ENCODE measurements around the gene THAP5. TPM values are rescaled to one million over a fixed set of nuclear protein-coding genes. Genes with fewer than 3 reads are reported as not detected.

THAP5 gene
- total RNA-seq, 1 experiment from 2014 or later = 18.3 TPM

GRCh38 chr7:108525327-108525984 lies 44.0 kb downstream of the THAP5 start:
- peak overlapping the region; percentile 98 for H3K27ac Mint-ChIP-seq (ENCODE audit: unreplicated experiment)
- H3K9me3 Mint-ChIP-seq (ENCODE audit: low read depth, unreplicated experiment) = no peaks in the 10 kb centered on the region
- TF ChIP-seq, protein P1, sequence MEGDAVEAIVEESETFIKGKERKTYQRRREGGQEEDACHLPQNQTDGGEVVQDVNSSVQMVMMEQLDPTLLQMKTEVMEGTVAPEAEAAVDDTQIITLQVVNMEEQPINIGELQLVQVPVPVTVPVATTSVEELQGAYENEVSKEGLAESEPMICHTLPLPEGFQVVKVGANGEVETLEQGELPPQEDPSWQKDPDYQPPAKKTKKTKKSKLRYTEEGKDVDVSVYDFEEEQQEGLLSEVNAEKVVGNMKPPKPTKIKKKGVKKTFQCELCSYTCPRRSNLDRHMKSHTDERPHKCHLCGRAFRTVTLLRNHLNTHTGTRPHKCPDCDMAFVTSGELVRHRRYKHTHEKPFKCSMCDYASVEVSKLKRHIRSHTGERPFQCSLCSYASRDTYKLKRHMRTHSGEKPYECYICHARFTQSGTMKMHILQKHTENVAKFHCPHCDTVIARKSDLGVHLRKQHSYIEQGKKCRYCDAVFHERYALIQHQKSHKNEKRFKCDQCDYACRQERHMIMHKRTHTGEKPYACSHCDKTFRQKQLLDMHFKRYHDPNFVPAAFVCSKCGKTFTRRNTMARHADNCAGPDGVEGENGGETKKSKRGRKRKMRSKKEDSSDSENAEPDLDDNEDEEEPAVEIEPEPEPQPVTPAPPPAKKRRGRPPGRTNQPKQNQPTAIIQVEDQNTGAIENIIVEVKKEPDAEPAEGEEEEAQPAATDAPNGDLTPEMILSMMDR (IDR thresholded peaks at IDR 0.05; ENCODE audit: unreplicated experiment) = no peak
- H3K27me3 Mint-ChIP-seq (ENCODE audit: unreplicated experiment) = no peaks in the 10 kb centered on the region
- H3K4me3 Mint-ChIP-seq (ENCODE audit: low read depth, unreplicated experiment) = peak overlapping the region; percentile 83
- BruUV-seq (replicated peaks) = TSS peak; percentile 54
- peaks cover 28% of the 10 kb centered on the region for H3K4me1 Mint-ChIP-seq (ENCODE audit: low read depth, unreplicated experiment)
- intact Hi-C loops (cut with micrococcal nuclease; ENCODE audit: unreplicated experiment) = loop anchor here (5.0 kb wide), 1 partner anchor 42 kb away; the partner anchor contains the start of genes DNAJB9 and THAP5
- DNase-seq = peak; percentile 64
- peaks cover 24% of the 10 kb centered on the region for H3K36me3 Mint-ChIP-seq (ENCODE audit: insufficient read depth, unreplicated experiment)
- CTCF ChIA-PET = interaction anchor here (0.6 to 0.7 kb wide), 4 partner anchors 9 to 344 kb away, joined by 3 read pairs; no protein-coding TSS in a partner anchor

DNA sequence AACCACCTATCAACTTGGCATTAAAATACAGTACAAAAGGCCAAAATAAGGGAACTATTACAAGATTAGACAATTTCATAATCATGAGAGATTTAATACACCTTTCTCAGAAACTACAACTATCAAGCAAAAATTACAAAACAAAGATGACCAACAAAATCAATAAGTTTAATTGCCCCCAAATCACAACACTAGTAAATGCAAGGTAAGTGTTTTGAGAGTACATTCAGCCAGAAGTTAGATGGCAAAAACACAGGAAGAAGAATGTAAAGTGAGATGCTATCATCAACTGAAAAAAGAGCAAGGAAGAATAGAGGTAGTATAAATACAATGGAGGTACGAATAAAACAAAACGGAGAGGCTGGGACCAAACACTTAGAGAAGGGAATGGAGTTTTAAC lies 46.7 kb downstream of the THAP5 start:
- no peaks in the 10 kb centered on the region for H3K9me3 Mint-ChIP-seq (ENCODE audit: low read depth, unreplicated experiment)
- H3K4me1 Mint-ChIP-seq (ENCODE audit: low read depth, unreplicated experiment) = peaks cover 19% of the 10 kb centered on the region
- TF ChIP-seq, protein P1 (IDR thresholded peaks at IDR 0.05; ENCODE audit: unreplicated experiment) = no peak
- BruUV-seq (replicated peaks) = no TSS peak
- H3K4me3 Mint-ChIP-seq (ENCODE audit: low read depth, unreplicated experiment) = no peak overlapping the region
- peaks cover 24% of the 10 kb centered on the region for H3K36me3 Mint-ChIP-seq (ENCODE audit: insufficient read depth, unreplicated experiment)
- no peak overlapping the region for H3K27ac Mint-ChIP-seq (ENCODE audit: unreplicated experiment)
- no peaks in the 10 kb centered on the region for H3K27me3 Mint-ChIP-seq (ENCODE audit: unreplicated experiment)
- no peak for DNase-seq
- CTCF ChIA-PET = no interaction called here
- intact Hi-C loops (cut with micrococcal nuclease; ENCODE audit: unreplicated experiment) = no loop called here

DNA sequence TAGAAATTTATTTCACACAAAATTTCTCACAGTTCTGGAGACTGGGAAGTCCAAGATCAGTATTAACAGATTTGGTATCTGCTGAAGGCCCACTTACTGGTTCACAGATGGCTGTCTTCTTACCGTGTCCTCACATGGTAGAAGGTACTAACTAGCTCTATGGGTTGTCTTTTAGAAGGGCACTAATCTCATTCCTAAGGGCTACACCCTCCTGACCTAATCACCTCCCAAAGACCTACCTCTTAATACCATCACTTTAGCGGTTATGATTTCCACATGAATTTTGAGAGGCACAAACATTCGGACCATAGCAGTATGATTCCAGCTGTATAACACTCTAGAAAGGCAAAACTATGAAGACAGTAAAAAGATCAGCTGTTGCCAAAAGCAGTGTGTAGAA lies 51.6 kb downstream of the THAP5 start:
- CTCF ChIA-PET = interaction anchor here (0.6 kb wide), 1 partner anchor 19 kb away, joined by 3 read pairs; no protein-coding TSS in a partner anchor
- Mint-ChIP-seq H3K9me3 (ENCODE audit: low read depth, unreplicated experiment) (no peaks in the 10 kb centered on the region), H3K36me3 (ENCODE audit: insufficient read depth, unreplicated experiment) (no peaks in the 10 kb centered on the region)

GRCh38 chr7:108515630-108516029 lies 53.9 kb downstream of the THAP5 start:
- H3K27me3 Mint-ChIP-seq (ENCODE audit: unreplicated experiment) = no peaks in the 10 kb centered on the region
- no peaks in the 10 kb centered on the region for H3K4me1 Mint-ChIP-seq (ENCODE audit: low read depth, unreplicated experiment)
- TF ChIP-seq, protein P1 (IDR thresholded peaks at IDR 0.05; ENCODE audit: unreplicated experiment) = no peak
- intact Hi-C loops (cut with micrococcal nuclease; ENCODE audit: unreplicated experiment) = no loop called here
- CTCF ChIA-PET = no interaction called here
- no peaks in the 10 kb centered on the region for H3K9me3 Mint-ChIP-seq (ENCODE audit: low read depth, unreplicated experiment)
- BruUV-seq (replicated peaks) = no TSS peak
- DNase-seq = no peak
- no peak overlapping the region for H3K27ac Mint-ChIP-seq (ENCODE audit: unreplicated experiment)
- H3K36me3 Mint-ChIP-seq (ENCODE audit: insufficient read depth, unreplicated experiment) = no peaks in the 10 kb centered on the region
- H3K4me3 Mint-ChIP-seq (ENCODE audit: low read depth, unreplicated experiment) = no peak overlapping the region

More for the DNA sequence above, 51.6 kb downstream of the THAP5 start:
- no peak for DNase-seq
- no peak overlapping the region for H3K4me3 Mint-ChIP-seq (ENCODE audit: low read depth, unreplicated experiment)
- H3K4me1 Mint-ChIP-seq (ENCODE audit: low read depth, unreplicated experiment) = no peaks in the 10 kb centered on the region
- intact Hi-C loops (cut with micrococcal nuclease; ENCODE audit: unreplicated experiment) = no loop called here
- BruUV-seq (replicated peaks) = no TSS peak
- TF ChIP-seq, protein P1 (IDR thresholded peaks at IDR 0.05; ENCODE audit: unreplicated experiment) = no peak
- H3K27me3 Mint-ChIP-seq (ENCODE audit: unreplicated experiment) = no peaks in the 10 kb centered on the region
- H3K27ac Mint-ChIP-seq (ENCODE audit: unreplicated experiment) = no peak overlapping the region

Data from Calu3 (cell line).